Measurements from ENCODE around the gene LY6G5B. TPM values are rescaled to one million over a fixed set of nuclear protein-coding genes. Genes with fewer than 3 reads are reported as not detected.

LY6G5B gene, protein sequence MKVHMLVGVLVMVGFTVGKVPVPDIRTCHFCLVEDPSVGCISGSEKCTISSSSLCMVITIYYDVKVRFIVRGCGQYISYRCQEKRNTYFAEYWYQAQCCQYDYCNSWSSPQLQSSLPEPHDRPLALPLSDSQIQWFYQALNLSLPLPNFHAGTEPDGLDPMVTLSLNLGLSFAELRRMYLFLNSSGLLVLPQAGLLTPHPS
- total RNA-seq (2014; rRNA removed; shearing (Covaris generic)) (3.8 and 7.9 TPM in 2 replicates), polyA plus RNA-seq (2016; fragmentation: Nextera tagmentation; extraction: Ambion mirVana) (8.4 and 8.5 TPM in 2 replicates)
- long read RNA-seq, result 0 reads

DNA sequence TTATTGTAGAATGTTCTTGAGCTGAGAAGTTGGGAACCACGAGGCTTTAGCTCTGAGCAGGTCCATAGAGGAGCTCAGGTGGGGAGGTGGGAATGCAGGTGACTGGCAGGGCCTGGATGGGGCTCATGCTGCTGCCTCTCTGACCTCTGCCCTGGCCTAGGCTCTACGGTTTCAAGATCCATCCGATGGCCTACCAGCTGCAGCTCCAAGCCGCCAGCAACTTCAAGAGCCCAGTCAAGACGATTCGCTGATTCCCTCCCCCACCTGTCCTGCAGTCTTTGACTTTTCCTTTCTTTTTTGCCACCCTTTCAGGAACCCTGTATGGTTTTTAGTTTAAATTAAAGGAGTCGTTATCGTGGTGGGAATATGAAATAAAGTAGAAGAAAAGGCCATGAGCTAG is at the start of gene LY6G5B:
LY6G5B (plus strand) TSS at position 301 of the 400 bp plus-strand sequence. CDS start 975 bp downstream, outside the sequence.
- peaks cover 18% of the 10 kb centered on the region for H3K27me3 Mint-ChIP-seq (ENCODE audit: insufficient read depth, low read depth, poor library complexity)
- peaks cover 10% of the 10 kb centered on the region for H3K4me1 Mint-ChIP-seq
- H3K36me3 ChIP-seq (ENCODE audit: insufficient read depth), result peaks cover 34% of the 10 kb centered on the region
- no peak within 1 kb of the TSS for H3K27ac Mint-ChIP-seq
- no peaks in the 10 kb centered on the region for H3K9me2 ChIP-seq (ENCODE audit: insufficient read depth)
- DNase-seq (ENCODE audit: low spot score) (no peak), ATAC-seq (no peak)
- no peaks in the 10 kb centered on the region for H3K27me3 ChIP-seq (ENCODE audit: insufficient read depth)
- peaks cover 3% of the 10 kb centered on the region; the same call in 1 of the 2 replicates for H3K4me1 ChIP-seq (ENCODE audit: insufficient read depth)
- H3K79me2 ChIP-seq (replicated peaks; ENCODE audit: insufficient read depth), result peaks cover 29% of the 10 kb centered on the region
- H3K36me3 Mint-ChIP-seq (ENCODE audit: low read depth), result peaks cover 75% of the 10 kb centered on the region
- H3F3A ChIP-seq (replicated peaks; ENCODE audit: low read depth), result peaks cover 2% of the 10 kb centered on the region; the same call in 1 of the 2 replicates
- H3K4me3 Mint-ChIP-seq, result no peak within 1 kb of the TSS; the same call in 2 of the 3 replicates
- H2AFZ ChIP-seq, result no peak within 1 kb of the TSS
- H3K27ac ChIP-seq (ENCODE audit: low read depth), result no peak within 1 kb of the TSS
- H3K4me3 ChIP-seq, result no peak within 1 kb of the TSS
- peaks cover 12% of the 10 kb centered on the region; the same call in 1 of the 2 replicates for H4K20me1 ChIP-seq (replicated peaks; ENCODE audit: insufficient read depth)
- TF ChIP-seq CREB1 (CRISPR knock-in tag; IDR thresholded peaks at IDR 0.05; ENCODE audit: low read depth) (no peak), ZNF114 (CRISPR knock-in tag; IDR thresholded peaks at IDR 0.05) (no peak), NANOG (IDR thresholded peaks at IDR 0.05; ENCODE audit: borderline replicate concordance) (no peak), EZH2 (IDR thresholded peaks at IDR 0.05; ENCODE audit: low read depth, unreplicated experiment) (no peak), ZNF331 (CRISPR knock-in tag; IDR thresholded peaks at IDR 0.05; ENCODE audit: low read depth) (no peak), EZH2phosphoT487 (IDR thresholded peaks at IDR 0.05; ENCODE audit: unreplicated experiment) (no peak), STAT1 (IDR thresholded peaks at IDR 0.05; ENCODE audit: unreplicated experiment) (no peak), JUNB (IDR thresholded peaks at IDR 0.05; ENCODE audit: unreplicated experiment) (no peak), POLR2AphosphoS5 (IDR thresholded peaks at IDR 0.05; ENCODE audit: low read depth) (no peak)
- TF ChIP-seq, protein P1, sequence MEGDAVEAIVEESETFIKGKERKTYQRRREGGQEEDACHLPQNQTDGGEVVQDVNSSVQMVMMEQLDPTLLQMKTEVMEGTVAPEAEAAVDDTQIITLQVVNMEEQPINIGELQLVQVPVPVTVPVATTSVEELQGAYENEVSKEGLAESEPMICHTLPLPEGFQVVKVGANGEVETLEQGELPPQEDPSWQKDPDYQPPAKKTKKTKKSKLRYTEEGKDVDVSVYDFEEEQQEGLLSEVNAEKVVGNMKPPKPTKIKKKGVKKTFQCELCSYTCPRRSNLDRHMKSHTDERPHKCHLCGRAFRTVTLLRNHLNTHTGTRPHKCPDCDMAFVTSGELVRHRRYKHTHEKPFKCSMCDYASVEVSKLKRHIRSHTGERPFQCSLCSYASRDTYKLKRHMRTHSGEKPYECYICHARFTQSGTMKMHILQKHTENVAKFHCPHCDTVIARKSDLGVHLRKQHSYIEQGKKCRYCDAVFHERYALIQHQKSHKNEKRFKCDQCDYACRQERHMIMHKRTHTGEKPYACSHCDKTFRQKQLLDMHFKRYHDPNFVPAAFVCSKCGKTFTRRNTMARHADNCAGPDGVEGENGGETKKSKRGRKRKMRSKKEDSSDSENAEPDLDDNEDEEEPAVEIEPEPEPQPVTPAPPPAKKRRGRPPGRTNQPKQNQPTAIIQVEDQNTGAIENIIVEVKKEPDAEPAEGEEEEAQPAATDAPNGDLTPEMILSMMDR (conservative IDR thresholded peaks at IDR 0.05; ENCODE audit: low read depth in 2 of 2), result no peak
- TF ChIP-seq, protein P2, sequence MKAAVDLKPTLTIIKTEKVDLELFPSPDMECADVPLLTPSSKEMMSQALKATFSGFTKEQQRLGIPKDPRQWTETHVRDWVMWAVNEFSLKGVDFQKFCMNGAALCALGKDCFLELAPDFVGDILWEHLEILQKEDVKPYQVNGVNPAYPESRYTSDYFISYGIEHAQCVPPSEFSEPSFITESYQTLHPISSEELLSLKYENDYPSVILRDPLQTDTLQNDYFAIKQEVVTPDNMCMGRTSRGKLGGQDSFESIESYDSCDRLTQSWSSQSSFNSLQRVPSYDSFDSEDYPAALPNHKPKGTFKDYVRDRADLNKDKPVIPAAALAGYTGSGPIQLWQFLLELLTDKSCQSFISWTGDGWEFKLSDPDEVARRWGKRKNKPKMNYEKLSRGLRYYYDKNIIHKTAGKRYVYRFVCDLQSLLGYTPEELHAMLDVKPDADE (IDR thresholded peaks at IDR 0.05), result no peak
- TF ChIP-seq, protein P3, sequence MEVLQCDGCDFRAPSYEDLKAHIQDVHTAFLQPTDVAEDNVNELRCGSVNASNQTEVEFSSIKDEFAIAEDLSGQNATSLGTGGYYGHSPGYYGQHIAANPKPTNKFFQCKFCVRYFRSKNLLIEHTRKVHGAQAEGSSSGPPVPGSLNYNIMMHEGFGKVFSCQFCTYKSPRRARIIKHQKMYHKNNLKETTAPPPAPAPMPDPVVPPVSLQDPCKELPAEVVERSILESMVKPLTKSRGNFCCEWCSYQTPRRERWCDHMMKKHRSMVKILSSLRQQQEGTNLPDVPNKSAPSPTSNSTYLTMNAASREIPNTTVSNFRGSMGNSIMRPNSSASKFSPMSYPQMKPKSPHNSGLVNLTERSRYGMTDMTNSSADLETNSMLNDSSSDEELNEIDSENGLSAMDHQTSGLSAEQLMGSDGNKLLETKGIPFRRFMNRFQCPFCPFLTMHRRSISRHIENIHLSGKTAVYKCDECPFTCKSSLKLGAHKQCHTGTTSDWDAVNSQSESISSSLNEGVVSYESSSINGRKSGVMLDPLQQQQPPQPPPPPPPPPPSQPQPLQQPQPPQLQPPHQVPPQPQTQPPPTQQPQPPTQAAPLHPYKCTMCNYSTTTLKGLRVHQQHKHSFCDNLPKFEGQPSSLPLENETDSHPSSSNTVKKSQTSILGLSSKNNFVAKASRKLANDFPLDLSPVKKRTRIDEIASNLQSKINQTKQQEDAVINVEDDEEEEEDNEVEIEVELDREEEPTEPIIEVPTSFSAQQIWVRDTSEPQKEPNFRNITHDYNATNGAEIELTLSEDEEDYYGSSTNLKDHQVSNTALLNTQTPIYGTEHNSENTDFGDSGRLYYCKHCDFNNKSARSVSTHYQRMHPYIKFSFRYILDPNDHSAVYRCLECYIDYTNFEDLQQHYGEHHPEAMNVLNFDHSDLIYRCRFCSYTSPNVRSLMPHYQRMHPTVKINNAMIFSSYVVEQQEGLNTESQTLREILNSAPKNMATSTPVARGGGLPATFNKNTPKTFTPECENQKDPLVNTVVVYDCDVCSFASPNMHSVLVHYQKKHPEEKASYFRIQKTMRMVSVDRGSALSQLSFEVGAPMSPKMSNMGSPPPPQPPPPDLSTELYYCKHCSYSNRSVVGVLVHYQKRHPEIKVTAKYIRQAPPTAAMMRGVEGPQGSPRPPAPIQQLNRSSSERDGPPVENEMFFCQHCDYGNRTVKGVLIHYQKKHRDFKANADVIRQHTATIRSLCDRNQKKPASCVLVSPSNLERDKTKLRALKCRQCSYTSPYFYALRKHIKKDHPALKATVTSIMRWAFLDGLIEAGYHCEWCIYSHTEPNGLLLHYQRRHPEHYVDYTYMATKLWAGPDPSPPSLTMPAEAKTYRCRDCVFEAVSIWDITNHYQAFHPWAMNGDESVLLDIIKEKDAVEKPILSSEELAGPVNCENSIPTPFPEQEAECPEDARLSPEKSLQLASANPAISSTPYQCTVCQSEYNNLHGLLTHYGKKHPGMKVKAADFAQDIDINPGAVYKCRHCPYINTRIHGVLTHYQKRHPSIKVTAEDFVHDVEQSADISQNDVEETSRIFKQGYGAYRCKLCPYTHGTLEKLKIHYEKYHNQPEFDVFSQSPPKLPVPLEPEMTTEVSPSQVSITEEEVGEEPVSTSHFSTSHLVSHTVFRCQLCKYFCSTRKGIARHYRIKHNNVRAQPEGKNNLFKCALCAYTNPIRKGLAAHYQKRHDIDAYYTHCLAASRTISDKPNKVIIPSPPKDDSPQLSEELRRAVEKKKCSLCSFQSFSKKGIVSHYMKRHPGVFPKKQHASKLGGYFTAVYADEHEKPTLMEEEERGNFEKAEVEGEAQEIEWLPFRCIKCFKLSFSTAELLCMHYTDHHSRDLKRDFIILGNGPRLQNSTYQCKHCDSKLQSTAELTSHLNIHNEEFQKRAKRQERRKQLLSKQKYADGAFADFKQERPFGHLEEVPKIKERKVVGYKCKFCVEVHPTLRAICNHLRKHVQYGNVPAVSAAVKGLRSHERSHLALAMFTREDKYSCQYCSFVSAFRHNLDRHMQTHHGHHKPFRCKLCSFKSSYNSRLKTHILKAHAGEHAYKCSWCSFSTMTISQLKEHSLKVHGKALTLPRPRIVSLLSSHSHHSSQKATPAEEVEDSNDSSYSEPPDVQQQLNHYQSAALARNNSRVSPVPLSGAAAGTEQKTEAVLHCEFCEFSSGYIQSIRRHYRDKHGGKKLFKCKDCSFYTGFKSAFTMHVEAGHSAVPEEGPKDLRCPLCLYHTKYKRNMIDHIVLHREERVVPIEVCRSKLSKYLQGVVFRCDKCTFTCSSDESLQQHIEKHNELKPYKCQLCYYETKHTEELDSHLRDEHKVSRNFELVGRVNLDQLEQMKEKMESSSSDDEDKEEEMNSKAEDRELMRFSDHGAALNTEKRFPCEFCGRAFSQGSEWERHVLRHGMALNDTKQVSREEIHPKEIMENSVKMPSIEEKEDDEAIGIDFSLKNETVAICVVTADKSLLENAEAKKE (CRISPR knock-in tag; IDR thresholded peaks at IDR 0.05), result no peak
- TF ChIP-seq, protein P4, sequence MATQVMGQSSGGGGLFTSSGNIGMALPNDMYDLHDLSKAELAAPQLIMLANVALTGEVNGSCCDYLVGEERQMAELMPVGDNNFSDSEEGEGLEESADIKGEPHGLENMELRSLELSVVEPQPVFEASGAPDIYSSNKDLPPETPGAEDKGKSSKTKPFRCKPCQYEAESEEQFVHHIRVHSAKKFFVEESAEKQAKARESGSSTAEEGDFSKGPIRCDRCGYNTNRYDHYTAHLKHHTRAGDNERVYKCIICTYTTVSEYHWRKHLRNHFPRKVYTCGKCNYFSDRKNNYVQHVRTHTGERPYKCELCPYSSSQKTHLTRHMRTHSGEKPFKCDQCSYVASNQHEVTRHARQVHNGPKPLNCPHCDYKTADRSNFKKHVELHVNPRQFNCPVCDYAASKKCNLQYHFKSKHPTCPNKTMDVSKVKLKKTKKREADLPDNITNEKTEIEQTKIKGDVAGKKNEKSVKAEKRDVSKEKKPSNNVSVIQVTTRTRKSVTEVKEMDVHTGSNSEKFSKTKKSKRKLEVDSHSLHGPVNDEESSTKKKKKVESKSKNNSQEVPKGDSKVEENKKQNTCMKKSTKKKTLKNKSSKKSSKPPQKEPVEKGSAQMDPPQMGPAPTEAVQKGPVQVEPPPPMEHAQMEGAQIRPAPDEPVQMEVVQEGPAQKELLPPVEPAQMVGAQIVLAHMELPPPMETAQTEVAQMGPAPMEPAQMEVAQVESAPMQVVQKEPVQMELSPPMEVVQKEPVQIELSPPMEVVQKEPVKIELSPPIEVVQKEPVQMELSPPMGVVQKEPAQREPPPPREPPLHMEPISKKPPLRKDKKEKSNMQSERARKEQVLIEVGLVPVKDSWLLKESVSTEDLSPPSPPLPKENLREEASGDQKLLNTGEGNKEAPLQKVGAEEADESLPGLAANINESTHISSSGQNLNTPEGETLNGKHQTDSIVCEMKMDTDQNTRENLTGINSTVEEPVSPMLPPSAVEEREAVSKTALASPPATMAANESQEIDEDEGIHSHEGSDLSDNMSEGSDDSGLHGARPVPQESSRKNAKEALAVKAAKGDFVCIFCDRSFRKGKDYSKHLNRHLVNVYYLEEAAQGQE (IDR thresholded peaks at IDR 0.05; ENCODE audit: unreplicated experiment), result no peak
- H3K9me3 Mint-ChIP-seq, result no peaks in the 10 kb centered on the region; the same call in 2 of the 3 replicates
- H3K4me2 ChIP-seq, result no peak within 1 kb of the TSS

All from GM23338 (cell line).